NCI-H2107 treated with DMSO at 0.1 percent for 48 hours (cell line): Measurements from ENCODE around the gene THRA.

Experiments used
- DNase-seq: peaks from one replicate; lab custom pipeline; 2025; ENCODE audit not compliant: unreplicated experiment; lab: John Stamatoyannopoulos, UW

The THRA gene, protein sequence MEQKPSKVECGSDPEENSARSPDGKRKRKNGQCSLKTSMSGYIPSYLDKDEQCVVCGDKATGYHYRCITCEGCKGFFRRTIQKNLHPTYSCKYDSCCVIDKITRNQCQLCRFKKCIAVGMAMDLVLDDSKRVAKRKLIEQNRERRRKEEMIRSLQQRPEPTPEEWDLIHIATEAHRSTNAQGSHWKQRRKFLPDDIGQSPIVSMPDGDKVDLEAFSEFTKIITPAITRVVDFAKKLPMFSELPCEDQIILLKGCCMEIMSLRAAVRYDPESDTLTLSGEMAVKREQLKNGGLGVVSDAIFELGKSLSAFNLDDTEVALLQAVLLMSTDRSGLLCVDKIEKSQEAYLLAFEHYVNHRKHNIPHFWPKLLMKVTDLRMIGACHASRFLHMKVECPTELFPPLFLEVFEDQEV

DNA sequence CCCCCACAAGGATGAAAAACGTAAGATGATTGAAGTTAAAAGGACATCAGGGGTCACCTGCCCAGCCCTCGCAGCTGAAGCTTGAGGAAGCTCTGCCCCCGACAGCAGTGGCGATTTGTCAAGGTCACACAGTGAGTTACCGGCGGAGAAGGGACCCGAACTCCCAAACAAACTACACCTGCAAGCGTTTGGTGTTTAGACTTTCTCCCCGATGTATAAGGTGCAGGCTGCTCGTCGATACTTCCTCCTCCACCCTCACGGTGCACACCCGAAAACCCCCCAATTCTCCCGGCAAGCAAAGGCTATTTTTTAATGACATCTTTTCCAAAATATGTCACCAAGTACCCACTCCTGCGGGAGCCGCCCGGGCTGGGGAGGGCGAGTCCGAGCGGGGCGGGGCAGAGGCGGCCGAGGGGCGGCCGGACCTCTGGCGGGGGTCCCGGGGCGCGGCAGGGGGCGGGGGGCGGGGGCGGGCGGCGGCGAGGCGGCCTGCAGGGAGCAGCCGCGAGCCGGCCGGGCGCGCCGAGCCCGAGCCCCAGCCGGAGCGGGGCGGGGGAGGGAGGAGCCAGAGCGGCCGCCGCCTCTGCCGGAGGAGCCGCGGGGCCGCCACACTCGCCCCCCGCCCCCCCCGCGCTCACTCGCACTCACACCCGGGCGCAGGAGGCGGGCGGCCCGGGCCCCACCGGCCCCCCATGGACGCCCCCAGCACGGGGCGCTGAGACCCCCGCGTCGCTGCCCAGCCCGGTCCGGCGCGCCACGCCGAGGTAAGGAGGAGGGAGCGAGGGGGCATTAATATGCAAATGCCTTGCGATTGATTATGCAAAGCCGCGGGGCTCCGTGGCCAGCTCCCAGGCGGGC lies at the start of gene THRA:
TSS of gene THRA (plus strand) at position 637 of the 858 bp plus-strand sequence. CDS start 11,524 bp downstream, outside the sequence.
- no peak for DNase-seq

DNA sequence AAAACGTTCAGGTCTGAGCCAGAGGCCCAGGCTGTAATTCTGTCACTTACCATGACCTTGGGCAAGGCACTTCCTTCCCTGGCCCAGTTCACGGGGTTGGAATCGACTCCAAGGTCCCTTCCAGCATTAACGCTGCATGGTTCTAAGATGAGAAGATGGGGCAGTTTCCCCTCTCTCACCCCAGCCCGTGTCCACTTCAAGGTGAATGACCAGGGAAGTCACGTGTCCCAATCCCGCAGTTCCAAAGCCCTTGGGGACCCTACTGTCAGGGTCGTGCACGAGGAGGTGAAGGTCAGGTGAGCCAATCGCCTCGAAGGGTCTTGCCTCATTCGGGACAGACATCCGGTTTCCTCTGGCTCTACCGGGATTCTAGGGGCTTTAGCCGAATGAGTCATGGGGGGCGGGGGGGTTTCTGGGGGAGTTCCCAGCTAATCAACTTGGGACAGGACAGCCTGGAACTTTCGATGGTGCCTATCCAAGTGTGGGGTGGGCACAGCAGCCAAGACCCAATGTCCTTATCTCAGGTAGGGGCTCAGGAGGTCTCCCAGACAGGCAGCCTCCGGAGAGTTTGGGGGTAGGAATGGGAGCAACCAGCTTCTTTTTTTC lies 48.3 kb upstream of the THRA start:
- DNase-seq, result no peak

DNA sequence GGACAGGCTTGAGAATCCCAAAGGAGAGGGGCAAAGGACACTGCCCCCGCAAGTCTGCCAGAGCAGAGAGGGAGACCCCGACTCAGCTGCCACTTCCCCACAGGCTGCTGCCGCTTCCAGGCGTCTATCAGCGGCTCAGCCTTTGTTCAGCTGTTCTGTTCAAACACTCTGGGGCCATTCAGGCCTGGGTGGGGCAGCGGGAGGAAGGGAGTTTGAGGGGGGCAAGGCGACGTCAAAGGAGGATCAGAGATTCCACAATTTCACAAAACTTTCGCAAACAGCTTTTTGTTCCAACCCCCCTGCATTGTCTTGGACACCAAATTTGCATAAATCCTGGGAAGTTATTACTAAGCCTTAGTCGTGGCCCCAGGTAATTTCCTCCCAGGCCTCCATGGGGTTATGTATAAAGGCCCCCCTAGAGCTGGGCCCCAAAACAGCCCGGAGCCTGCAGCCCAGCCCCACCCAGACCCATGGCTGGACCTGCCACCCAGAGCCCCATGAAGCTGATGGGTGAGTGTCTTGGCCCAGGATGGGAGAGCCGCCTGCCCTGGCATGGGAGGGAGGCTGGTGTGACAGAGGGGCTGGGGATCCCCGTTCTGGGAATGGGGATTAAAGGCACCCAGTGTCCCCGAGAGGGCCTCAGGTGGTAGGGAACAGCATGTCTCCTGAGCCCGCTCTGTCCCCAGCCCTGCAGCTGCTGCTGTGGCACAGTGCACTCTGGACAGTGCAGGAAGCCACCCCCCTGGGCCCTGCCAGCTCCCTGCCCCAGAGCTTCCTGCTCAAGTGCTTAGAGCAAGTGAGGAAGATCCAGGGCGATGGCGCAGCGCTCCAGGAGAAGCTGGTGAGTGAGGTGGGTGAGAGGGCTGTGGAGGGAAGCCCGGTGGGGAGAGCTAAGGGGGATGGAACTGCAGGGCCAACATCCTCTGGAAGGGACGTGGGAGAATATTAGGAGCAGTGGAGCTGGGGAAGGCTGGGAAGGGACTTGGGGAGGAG lies 47.5 kb upstream of the THRA start, which contains the start of gene CSF3:
TSS of gene CSF3 (plus strand) at position 436 of the 993 bp plus-strand sequence. CDS start at position 471, 35 bp downstream.
- DNase-seq, result no peak

DNA sequence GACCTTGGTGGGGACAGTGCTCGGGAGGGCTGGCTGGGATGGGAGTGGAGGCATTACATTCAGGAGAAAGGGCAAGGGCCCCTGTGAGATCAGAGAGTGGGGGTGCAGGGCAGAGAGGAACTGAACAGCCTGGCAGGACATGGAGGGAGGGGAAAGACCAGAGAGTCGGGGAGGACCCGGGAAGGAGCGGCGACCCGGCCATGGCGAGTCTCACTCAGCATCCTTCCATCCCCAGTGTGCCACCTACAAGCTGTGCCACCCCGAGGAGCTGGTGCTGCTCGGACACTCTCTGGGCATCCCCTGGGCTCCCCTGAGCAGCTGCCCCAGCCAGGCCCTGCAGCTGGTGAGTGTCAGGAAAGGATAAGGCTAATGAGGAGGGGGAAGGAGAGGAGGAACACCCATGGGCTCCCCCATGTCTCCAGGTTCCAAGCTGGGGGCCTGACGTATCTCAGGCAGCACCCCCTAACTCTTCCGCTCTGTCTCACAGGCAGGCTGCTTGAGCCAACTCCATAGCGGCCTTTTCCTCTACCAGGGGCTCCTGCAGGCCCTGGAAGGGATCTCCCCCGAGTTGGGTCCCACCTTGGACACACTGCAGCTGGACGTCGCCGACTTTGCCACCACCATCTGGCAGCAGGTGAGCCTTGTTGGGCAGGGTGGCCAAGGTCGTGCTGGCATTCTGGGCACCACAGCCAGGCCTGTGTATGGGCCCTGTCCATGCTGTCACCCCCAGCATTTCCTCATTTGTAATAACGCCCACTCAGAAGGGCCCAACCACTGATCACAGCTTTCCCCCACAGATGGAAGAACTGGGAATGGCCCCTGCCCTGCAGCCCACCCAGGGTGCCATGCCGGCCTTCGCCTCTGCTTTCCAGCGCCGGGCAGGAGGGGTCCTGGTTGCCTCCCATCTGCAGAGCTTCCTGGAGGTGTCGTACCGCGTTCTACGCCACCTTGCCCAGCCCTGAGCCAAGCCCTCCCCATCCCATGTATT lies 46.5 kb upstream of the THRA start:
- DNase-seq, result no peak

DNA sequence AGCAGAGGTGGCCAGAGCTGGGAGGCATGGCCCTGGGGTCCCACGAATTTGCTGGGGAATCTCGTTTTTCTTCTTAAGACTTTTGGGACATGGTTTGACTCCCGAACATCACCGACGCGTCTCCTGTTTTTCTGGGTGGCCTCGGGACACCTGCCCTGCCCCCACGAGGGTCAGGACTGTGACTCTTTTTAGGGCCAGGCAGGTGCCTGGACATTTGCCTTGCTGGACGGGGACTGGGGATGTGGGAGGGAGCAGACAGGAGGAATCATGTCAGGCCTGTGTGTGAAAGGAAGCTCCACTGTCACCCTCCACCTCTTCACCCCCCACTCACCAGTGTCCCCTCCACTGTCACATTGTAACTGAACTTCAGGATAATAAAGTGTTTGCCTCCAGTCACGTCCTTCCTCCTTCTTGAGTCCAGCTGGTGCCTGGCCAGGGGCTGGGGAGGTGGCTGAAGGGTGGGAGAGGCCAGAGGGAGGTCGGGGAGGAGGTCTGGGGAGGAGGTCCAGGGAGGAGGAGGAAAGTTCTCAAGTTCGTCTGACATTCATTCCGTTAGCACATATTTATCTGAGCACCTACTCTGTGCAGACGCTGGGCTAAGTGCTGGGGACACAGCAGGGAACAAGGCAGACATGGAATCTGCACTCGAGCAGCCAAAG lies 45.2 kb upstream of the THRA start:
- DNase-seq, result no peak

DNA sequence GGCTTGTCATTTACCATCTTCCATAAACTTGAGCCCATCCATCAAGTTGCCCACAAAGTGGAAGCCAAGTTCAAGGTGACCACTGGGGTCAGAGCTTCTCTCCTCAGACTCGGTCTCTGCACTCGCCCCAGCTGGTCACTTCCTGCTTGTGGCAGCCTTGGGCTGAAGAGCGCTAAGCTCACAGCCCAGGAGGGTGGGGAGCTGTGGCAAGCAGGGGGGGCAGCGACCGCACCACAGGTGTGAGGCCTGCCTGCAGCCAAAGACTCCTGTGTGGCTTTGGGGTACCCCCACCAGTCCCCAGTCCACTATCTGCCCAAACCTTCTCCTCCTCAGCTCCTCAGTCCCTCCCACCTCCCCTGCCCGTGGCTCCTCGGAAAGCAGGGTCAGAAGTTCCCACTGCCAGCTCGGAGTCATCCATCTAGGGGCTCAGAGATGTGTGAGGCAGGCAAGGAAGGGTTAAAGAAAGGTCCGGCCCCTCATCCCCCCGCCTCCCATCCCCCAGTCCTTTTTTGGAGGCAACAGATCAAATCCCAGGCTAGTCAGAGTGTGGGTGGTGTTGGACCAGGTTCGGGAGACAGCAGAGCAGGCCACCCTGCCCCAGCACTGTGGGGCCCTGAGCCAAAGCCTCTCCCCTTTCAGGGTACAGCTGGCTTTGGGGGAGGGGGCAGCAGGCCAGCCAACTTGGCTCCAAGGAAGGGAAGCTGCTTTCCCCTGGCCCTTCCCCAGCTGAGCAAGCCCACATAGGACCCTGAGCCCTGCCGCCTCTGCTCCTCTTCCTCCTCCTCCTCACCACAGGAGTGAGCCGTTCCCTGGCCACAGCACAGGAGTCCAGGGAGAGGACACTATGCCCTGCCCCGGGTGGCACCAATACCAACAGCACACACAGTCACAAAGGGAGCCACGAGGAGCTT lies 44.3 kb upstream of the THRA start:
- no peak for DNase-seq

DNA sequence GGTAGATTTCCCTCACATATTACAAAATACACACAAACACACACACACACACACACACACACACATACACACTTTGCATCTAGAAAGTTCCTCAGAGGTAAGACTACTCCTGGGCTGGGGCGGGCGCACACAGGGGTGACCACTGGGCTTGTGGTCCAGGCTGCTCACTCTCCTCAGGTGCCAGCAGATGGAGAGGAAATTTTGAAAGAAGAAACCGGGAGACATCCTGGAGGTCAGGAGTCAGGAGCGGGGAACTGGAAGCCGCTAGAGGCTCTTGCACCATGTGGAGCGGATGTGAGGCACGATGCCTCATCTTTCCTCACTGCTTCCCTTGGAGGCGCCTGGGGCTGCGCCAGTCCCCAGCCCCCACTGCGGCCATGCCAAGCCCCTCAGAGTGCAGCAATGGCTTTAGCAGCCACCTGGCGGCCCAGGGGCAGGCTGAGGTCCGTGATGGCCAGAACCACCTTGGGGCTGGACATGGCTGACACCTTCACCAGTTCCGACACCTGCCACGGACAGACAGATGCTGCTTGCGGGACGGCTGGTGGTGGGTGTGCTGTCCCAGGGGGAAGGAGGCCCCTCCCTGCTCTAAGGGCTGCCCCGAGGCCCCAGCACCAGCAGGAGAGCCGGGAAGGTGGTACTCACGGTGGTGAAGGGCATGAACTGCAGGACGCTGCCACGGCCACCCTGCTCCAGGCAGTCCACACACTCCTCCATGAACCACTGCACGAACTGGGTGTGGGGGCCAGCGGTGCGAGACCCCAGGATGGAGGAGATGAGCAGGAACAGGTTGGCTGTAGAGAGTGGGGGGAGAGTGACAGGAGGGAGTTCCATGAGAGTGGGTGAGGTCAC lies 43.4 kb upstream of the THRA start:
- DNase-seq, result no peak

DNA sequence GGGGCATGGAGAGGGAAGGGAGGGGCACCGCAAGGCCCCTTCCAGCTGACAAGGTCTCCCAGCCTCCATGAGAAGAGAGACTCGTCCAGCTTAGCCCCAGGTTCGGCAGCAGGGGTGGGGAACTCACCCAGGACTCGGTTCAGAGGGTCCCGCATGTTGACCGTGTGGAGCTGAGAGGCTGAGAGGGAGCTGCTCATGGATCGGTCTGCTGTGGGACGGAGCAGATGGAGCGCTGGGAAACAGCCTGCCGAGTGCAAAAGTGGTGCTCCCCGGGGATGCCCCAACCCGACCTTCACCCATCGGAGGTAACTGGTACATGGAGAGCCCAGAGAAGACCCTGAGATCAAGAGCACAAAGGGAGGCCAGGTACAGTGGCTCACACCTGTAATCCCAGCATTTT lies 42.6 kb upstream of the THRA start:
- no peak for DNase-seq

DNA sequence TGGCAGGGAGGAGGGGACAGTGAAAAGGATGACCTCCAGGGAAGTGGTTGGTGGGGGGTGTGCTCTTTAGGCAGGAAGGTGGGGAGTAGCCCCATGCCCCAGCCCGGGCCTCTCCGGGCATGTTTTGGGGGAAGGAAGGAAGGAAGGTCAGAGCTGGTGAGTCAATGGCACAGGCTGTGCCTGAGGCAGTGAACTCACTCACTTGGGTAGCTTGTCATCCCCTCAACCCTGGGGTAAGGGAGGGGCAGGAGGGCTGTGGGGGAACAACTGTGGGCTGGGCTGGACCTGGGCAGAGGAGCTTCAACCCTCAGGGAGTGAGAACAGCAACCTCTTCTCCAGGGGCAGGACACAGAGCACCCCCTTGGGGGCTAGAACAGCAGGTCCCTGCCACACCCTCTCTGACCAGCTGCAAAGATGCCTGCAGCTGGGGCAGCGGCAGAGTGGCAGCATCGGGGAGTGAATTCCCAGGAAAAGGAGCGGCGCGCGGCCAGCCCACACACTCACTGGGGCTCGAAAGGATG lies 41.3 kb upstream of the THRA start:
- DNase-seq, result no peak

DNA sequence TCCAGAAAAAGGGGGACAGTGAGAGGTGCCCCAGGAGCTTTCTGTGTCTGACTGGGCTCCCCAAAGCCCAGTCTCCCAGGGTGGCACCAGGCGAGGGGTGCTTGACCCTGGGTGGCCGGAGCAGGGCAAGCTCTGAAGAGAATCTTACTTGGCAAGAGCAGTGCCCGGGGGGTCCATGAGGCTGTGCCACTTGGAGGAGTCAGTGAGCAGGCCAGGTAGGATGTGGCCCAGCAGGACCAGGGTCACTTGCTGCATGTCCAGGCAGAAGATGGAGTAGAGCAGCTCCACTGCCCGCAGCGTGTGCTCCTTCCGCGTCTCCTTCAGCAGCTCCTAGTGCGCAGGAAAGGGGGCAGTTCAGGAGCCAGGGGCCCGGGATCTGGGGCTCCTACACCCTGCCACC lies 40.3 kb upstream of the THRA start:
- no peak for DNase-seq

DNA sequence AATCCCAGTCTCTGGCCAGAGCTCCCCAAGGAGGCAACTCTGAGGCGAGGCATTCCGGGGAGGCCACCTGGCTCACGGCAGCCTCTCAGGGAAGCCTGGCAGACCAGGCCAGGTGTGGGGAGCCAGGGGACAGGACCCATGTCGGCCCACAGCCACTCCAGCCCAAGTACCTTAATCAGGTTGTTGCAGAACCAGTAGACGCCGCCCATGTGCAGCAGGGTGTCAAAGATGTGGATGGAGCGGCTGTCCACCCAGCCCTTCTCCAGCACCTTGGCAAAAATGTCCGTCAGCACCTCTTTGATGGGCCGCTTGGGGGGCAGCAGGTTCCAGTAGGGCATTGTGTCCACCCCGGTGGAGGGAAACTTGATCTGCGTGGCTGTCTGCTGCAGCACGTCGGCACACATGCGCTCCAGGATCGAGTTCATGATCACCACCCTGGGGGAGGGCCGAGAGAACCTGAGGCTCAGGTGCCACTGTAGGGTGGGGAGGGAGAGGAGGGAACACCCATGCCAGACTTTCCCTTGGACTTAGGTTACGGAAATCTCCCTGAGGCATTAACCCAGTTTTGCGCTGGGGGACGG lies 39.7 kb upstream of the THRA start:
- DNase-seq, result peak; percentile 60

DNA sequence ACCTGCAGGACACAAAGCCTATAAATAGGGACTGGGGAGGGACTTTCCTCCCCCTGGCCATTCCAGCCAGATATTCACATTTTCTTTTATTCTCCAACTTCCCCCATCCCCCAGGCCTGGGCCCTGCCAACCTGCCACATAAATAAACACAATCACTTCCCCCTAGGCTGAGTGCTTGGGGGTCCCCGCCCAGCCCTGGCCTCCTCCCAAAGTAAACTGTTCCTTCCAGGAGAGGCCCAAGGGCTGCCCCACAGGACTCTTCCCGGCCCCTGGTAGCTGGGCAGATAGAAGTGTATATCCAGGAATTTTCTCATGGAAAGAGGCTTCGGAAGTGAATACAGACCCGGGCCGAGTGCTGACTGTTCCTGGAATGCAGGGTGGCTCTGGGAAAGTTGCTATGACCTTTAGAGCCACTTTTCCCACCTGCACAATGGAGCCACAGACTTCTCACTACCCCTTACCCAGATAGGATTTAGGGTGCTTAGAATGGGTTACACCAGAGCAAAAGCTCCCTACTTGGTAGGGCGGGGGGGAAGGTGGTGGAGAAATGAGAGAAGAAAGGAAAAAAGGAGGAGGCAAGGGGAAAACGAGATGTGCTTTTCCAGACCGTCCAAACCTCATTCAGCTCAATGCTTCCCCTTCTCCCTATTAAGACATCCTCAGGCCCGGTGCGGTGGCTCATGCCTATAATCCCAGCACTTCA lies 39.0 kb upstream of the THRA start:
- DNase-seq, result no peak

DNA sequence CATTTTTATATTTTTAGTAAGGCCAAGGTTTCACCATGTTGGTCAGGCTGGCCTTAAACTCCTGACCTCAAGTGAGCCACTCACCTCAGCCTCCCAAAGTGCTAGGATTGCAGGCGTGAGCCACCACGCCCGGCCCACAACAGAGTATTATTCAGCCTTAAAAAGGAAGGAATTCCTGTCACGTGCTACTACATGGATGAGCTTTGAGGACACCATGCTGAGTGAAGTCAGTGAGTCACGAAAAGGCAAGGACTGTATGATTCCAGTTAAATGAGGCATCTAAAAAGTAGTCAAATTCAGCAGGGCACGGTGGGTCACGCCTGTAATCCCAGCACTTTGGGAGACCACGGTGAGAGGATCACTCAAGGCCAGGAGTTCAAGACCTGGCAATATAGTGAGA lies 37.9 kb upstream of the THRA start:
- no peak for DNase-seq

DNA sequence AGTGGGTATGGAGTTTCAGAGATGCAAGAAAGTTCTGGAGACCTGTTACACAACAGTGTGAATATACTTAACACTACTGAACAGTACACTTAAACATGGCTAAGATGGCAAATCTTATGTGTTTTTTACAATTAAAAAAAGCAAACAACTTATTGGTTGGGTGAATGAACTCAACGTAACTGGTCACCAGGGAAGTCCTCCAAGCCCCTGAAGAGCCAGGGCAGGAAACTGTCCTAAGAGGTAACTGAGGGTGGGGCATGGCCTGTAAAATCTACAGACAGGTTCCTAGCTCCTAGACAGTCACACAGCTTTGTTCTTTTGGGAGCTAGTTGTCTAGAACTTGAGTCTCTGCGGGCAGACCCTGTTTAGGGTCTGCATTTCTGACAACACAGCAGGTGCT lies 37.2 kb upstream of the THRA start:
- DNase-seq, result no peak

DNA sequence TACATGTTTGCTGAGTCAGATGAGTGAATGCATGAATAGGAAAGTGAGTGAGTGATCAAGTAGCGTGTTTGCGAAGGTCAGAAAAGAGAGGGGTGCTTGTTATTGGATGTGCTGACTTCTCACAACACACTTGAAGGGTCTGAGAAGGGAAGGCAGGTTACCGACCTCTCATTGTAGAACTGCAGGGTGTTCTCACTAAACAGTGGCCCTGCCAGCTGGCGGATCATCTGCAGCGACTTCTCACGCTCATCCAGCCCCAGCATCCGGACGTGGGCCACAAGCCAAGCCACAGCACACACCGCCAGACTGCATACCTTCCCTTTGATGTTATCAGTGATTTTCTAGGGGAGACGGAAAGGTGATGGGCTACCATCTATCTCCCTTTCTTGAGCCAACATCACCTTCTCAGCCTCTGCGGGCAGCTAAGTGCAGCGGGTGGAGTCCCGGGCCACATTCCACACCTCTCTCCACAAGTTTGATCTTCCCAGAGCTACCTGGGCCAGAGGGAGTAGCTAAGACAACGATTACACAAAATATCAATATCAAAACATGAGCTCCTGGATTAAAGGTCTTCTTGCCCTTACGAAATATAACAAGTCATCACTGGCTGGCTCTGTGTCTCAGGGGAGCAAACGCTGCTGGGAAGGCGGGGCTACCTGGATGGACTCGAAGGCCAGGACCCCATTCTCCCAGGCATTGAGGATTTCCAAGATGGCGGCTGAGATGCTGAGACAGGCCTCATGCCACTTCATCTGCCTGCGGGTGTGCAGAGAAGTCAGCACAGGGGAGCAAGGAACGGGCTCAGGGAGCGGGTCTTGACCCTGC lies 36.6 kb upstream of the THRA start:
- DNase-seq, result no peak
